ENCODE data around the gene GBX1.

The GBX1 gene

GRCh38 chr7:151129117-151129959, 38.2 kb downstream of the GBX1 start:
- in situ Hi-C loops (cut with MboI; ENCODE audit: low sequenced_read_pairs) = no loop called here

GRCh38 chr7:151128716-151129115, 38.8 kb downstream of the GBX1 start:
- in situ Hi-C loops (cut with MboI; ENCODE audit: low sequenced_read_pairs) = no loop called here

GRCh38 chr7:151128144-151128543, 39.4 kb downstream of the GBX1 start:
- in situ Hi-C loops (cut with MboI; ENCODE audit: low sequenced_read_pairs) = no loop called here

GRCh38 chr7:151126491-151127137, 40.9 kb downstream of the GBX1 start:
- in situ Hi-C loops (cut with MboI; ENCODE audit: low sequenced_read_pairs) = no loop called here

- in situ Hi-C loops (cut with MboI; ENCODE audit: low sequenced_read_pairs) = no loop called here
Observed at GRCh38 chr7:151125846-151126481, 41.5 kb downstream of the GBX1 start.

- in situ Hi-C loops (cut with MboI; ENCODE audit: low sequenced_read_pairs) = no loop called here
Observed at GRCh38 chr7:151125470-151125845, 42.0 kb downstream of the GBX1 start.

- in situ Hi-C loops (cut with MboI; ENCODE audit: low sequenced_read_pairs) = no loop called here
Observed at GRCh38 chr7:151124899-151125399, 42.5 kb downstream of the GBX1 start.

GRCh38 chr7:151124481-151124880, 43.0 kb downstream of the GBX1 start:
- in situ Hi-C loops (cut with MboI; ENCODE audit: low sequenced_read_pairs) = no loop called here

- in situ Hi-C loops (cut with MboI; ENCODE audit: low sequenced_read_pairs) = no loop called here
Observed at GRCh38 chr7:151123822-151124464, 43.6 kb downstream of the GBX1 start.

GRCh38 chr7:151123158-151123821, 44.2 kb downstream of the GBX1 start:
- in situ Hi-C loops (cut with MboI; ENCODE audit: low sequenced_read_pairs) = no loop called here

GRCh38 chr7:151122796-151123157, 44.7 kb downstream of the GBX1 start:
- in situ Hi-C loops (cut with MboI; ENCODE audit: low sequenced_read_pairs) = no loop called here

- in situ Hi-C loops (cut with MboI; ENCODE audit: low sequenced_read_pairs) = no loop called here
Observed at GRCh38 chr7:151122276-151122675, 45.2 kb downstream of the GBX1 start.

GRCh38 chr7:151121380-151122170, 45.9 kb downstream of the GBX1 start:
- in situ Hi-C loops (cut with MboI; ENCODE audit: low sequenced_read_pairs) = no loop called here

- in situ Hi-C loops (cut with MboI; ENCODE audit: low sequenced_read_pairs) = no loop called here
Observed at GRCh38 chr7:151120896-151121295, 46.6 kb downstream of the GBX1 start.

- in situ Hi-C loops (cut with MboI; ENCODE audit: low sequenced_read_pairs) = no loop called here
Observed at GRCh38 chr7:151119902-151120301, 47.6 kb downstream of the GBX1 start.

GRCh38 chr7:151119055-151119415, 48.5 kb downstream of the GBX1 start:
- in situ Hi-C loops (cut with MboI; ENCODE audit: low sequenced_read_pairs) = no loop called here

- in situ Hi-C loops (cut with MboI; ENCODE audit: low sequenced_read_pairs) = no loop called here
Observed at GRCh38 chr7:151118108-151119054, 49.1 kb downstream of the GBX1 start.

GRCh38 chr7:151117565-151117964, 49.9 kb downstream of the GBX1 start:
- in situ Hi-C loops (cut with MboI; ENCODE audit: low sequenced_read_pairs) = no loop called here

All from hTERT RPE-1 (cell line).